HT1080 (cell line): ENCODE measurements around the gene ZXDC. TPM values are rescaled to one million over a fixed set of nuclear protein-coding genes. Genes with fewer than 3 reads are reported as not detected.

ENCODE experiments used
- DNase-seq: peaks from one replicate; pipeline ENCODE4 v3.0.0-alpha.2; 2015; ENCODE audit warnings: low read depth
- total RNA-seq: library from RNA; depleted of rRNA; stranded (reverse); fragments of >200 nt; shearing (Covaris generic); gene quantifications from 2 replicates; pipeline ENCODE4 v1.2.3, GENCODE V29; 2014; rRNA removed

Gene ZXDC
- total RNA-seq, 1 experiment from 2014 or later: 31.7 TPM

DNA sequence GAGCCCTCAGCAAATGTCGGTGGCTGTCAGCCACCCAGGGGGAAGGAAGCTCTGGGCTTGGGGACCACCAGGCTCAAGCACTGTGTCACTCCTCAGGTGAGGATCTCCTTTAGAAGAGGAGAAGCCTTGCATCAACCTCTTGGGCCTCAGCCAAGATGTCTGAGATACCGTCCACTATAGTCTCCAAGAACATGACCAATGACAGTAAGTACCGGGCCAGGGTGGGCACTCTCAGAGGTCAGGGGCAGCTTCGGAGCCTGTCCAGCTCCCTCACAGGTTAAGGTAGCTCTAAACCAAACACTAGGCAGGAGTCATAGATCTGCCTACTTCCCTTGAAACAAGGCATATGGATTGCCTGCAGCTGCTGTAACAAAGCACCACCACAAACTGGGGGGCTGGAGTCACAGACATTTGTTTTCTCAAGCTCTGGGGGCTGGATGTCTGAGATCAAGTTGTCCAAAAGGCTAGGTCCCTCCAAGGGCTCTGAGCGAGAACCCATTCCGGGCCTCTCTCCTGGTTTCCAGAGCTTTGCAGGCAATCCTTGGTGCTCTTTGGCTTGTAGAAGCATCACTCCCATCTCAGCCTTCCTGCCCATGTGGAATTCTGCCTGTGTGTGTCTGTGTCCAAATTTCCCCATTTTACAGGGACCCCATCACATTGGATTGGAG is 79.7 kb downstream of the ZXDC start:
- DNase-seq: no peak

DNA sequence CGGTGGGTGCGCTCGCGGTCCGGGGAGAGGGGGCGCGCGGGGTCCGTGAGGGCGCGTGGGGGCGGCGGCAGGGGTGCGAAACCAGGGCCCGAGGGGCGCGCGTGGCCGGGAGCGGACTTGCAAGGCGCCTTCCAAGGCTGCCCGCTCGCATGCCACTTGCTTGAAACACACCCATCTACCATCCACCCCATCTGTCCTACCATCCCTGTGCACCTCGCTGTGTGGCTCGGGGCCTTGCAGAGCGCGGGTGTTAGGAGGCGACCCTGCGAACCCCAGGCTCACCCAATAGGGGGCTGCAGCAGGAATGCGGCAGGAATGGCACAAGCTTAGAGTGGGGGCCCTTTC is 80.7 kb downstream of the ZXDC start:
- no peak for DNase-seq

DNA sequence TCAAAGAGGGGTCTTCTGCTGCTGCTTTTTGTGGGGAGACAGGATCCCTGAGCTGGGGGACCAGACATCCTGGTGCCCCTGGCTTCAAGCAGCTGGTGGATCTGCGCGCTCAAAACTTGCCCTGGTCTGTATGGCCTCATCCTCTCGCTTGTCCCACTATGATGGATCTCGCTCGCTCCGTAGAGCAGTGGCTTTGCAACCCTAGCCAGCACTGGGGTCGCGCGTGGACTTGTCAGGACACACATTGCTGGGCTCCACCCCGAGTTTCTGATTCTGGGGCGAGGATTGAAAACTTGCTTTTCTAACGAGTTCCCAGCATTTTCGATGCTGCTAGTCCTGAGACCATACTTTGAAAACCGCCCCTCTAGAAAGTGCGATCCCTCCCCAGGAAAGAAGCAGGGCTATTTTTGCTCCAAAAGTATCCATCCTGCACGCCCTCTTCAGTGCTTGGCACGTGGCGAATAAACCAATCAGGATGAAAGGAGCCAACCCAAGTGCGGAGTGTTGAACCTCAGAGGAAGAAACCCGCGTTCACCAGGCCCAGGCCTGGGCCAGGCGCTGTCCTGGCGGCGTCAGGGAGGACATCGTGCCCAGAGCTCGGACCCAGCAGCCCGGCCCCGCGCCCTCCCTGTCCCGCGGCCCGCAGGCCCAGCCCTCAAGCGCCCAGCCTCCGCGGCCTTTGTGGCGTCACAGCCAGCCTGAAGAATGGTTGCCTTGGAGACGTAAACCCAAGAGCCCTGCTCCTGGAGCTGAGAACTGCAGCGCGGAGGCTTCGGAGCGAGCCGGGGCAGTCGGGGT is 81.3 kb downstream of the ZXDC start, which contains the start of gene CFAP100:
Gene CFAP100, plus strand, starts transcription at position 731 of the 798 bp plus-strand sequence. CDS start 1,092 bp downstream, outside the sequence.
- no peak for DNase-seq

DNA sequence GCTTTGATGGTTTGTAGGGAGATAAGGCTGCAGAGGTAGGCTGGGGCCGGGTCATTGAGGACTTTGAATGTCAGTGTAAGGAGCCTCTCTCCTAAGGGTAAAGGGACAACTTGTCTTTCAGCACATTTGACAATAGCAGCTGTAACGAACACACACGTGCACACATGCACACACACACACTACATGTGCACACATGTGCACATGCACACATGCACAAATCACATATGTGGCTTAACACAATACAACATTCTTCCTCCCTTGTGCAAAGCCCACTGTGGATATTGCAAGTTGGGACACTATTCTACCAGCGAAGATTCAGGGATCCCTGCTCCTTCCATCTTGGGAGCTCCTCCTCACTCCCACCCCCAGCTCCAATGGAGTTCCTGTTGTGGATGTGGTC is 82.1 kb downstream of the ZXDC start:
- no peak for DNase-seq

DNA sequence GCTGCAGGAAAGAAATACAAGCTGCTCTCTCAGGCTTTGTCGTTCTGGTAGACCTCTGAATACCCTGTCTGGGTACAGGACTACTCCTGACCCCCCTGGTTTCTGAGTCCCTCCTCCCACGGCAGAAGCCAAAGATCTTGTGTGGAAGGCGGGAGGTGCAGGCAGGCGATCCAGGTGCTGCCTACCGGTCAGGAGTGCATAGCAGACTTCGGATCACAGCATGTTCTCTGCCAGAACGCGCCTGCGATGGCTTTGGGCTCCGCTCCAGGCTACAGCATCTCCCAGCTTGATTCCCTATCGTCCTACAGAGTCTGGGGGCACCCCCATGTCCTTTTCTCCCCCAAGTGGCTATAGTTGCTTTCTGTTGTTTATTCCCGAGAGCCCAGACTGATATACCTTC is 83.4 kb downstream of the ZXDC start:
- no peak for DNase-seq

DNA sequence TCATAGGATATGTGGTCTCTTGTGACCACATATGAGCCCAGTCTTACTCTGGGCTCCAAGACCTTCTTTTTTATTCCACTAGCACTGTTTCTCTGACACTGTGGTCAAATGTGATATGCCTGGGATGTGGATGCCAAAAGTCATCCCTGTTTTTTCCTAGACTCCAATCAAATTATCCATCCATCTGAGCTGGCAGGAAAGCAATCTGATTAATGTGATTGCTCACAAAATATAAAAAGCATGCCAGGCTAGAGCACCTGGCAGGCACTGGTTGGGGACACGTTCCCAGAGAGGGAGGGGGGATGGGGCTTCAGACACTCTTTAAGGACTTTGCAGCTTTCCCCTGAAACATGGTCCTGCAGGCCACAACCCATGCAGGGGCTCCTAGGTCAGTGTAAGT is 84.1 kb downstream of the ZXDC start:
- no peak for DNase-seq

DNA sequence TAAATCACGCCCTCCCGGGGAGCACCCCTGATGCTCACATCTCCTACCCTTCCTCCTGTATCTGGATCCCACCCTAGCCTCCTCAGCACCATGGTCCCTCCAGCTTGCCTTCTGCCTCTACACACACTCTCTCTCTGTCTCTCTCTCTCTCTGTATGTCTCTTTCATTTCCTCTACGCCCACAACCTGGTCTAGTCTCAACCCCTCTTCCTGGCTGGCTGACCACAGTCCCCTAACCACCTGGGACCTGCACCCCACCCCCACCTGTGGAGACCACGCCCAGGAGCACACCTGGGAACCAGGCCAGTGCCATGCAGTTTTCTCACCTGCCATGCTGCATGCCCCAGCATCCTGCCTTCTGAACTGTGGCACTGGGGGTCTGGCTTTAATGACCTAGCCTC is 84.9 kb downstream of the ZXDC start:
- no peak for DNase-seq

DNA sequence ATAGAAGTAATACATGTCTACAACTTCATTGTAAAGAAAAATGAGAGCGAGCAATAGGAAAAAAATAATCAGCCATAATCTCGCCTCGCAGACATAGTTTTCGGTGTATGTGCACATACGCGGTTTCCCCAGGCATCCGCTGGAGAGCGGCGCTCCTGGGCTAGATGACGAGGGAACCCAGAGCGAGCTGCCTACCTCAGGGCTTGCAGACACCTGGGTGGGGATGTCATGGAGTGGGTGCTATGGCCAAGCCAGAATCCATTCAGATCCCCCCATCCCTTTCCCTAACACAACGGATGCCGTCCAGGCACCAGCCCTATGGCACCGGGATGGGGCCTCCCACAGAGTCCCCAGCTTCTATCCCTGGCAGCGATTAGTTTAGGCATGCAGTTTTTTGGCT is 85.5 kb downstream of the ZXDC start:
- no peak for DNase-seq

DNA sequence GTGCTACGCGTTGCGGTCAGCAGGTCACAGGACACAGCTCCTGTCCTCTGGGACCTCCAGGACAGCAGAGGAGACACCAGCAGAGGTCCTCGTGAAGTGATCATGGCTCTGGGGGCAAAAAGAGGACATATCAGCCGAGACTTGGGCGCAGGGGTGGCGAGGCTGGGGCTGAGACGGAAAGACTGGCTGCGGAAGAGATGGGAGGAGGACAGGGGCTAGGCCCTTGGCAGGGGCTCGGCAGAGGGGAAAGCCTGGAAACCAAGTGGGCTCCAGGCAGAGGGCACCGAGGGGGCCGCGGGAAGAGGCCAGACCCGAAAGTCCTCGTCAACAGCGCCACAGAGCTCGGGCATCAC is 85.9 kb downstream of the ZXDC start:
- no peak for DNase-seq

DNA sequence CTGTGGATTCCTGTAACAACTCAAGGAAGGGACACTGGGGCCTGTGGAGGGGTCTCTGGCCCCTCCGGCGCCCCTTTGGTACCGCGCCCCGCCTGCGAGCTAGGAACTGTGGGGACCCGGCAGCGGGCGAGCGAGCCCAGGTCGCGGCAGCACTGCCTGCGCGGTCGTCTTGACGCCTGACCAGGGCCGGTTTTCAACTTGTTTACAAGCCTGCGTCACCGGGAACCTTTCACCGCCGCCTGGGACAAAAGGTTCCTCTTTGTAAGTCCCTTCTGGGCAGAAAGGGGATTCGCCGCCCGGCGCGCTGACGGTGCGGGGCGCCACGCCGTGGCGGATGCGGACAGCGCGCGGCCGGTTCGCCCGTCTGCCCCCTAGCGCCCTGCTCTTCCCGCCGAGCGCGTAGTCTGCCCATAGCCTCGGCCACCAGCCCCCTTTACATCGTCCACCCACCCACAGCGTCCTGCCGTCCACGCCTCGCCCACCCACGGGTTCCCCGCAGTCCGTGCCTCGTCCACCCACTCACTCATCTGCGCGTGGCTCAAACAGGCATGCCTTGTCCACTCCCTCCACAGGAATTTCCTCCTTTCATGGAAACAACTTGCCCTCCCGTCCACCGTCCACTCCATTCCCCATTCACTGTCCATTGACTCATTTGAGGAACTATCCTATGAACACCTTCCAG is 86.4 kb downstream of the ZXDC start:
- DNase-seq: no peak

Other genes starting within 250 kb of the ZXDC start
- 0.13 and 0.20 TPM in 2 replicates for gene KLF15, start 118.5 kb downstream of the ZXDC start, total RNA-seq
- not detected in 2 replicates for gene CFAP100, start 81.0 kb downstream of the ZXDC start, total RNA-seq
- 0.03 TPM in 1 of 2 replicates, not detected in the other for gene UROC1, start 41.9 kb upstream of the ZXDC start, total RNA-seq
- gene CHST13, start 48.3 kb upstream of the ZXDC start, total RNA-seq: not detected in 2 replicates
- not detected in 2 replicates for gene C3orf22, start 83.0 kb upstream of the ZXDC start, total RNA-seq
- gene TXNRD3, start 179.2 kb upstream of the ZXDC start, total RNA-seq: 8.8 and 10.3 TPM in 2 replicates
- 28.7 and 37.9 TPM in 2 replicates for gene CHCHD6, start 228.3 kb upstream of the ZXDC start, total RNA-seq